Small intestine (tissue), 7 donors: ENCODE measurements around the gene ZNF821. TPM values are rescaled to one million over a fixed set of nuclear protein-coding genes. Genes with fewer than 3 reads are reported as not detected.

ENCODE experiments used
- DNase-seq, 2 donors: peaks; one replicate each; pipeline versions ENCODE4 v3.0.0 to v3.0.0-alpha.2; 2013
- FAIRE-seq: peaks from 2 replicates; lab custom pipeline; 2012; peaks lifted over from hg19 to GRCh38; lab: Jason Lieb, UNC
- H3K27ac ChIP-seq, 3 donors: one replicate each; pipeline ENCODE4 v1.5.1; 2013; ENCODE audit warnings: low read length in 2 of 3, mild to moderate bottlenecking in 2 of 3, control low read depth in 1 of 3, inconsistent platforms in 1 of 3, low read depth in 1 of 3, moderate library complexity in 1 of 3
- H3K27me3 ChIP-seq, 3 donors: one replicate each; pipeline ENCODE4 v1.6.1; 2013; ENCODE audit warnings: low read length in 3 of 3, inconsistent platforms in 1 of 3; ENCODE audit not compliant: control insufficient read depth in 3 of 3, insufficient read depth in 3 of 3
- H3K36me3 ChIP-seq, 3 donors: one replicate each; pipeline ENCODE4 v1.6.1; 2013; ENCODE audit warnings: low read length in 3 of 3, inconsistent platforms in 1 of 3, low read depth in 1 of 3, mild to moderate bottlenecking in 1 of 3, moderate library complexity in 1 of 3; ENCODE audit not compliant: control insufficient read depth in 3 of 3, insufficient read depth in 2 of 3
- H3K4me1 ChIP-seq, 3 donors: one replicate each; pipeline ENCODE4 v1.6.1; 2013; ENCODE audit warnings: low read length in 2 of 3, inconsistent platforms in 1 of 3, low read depth in 1 of 3, mild to moderate bottlenecking in 1 of 3, moderate library complexity in 1 of 3; ENCODE audit not compliant: control insufficient read depth in 3 of 3, insufficient read depth in 2 of 3
- H3K4me3 ChIP-seq, 3 donors: one replicate each; pipeline ENCODE4 v1.5.1; 2013; ENCODE audit warnings: low read length in 3 of 3, control low read depth in 1 of 3, inconsistent platforms in 1 of 3, low read depth in 1 of 3, mild to moderate bottlenecking in 1 of 3, moderate library complexity in 1 of 3
- H3K9me3 ChIP-seq, 2 donors: one replicate each; pipeline ENCODE4 v1.6.1; 2013; ENCODE audit warnings: low read depth in 1 of 2, low read length in 1 of 2; ENCODE audit not compliant: control insufficient read depth in 2 of 2, insufficient read depth in 1 of 2
- WGBS, 3 donors: extraction: QIAGEN DNeasy Blood & Tissue Kit; methylation state at CpG; one replicate each; pipeline ENCODE4 v1.1.7; 2013; 5-methylcytosine and 5-hydroxymethylcytosine counted together
- polyA plus RNA-seq, 4 donors: library from polyadenylated mRNA; stranded (reverse) in 3 of 4; unstranded in 1 of 4; fragments of 200-250 nt in 3 of 4; fragments of 120-200 nt in 1 of 4; gene quantifications; one replicate each; pipeline versions ENCODE4 v1.2.1 to v1.2.3, GENCODE V29; 2013
- donor health status: healthy with polysubstance abuse.
- donor health status: control.
- donor health status: control.
- donor health status: Bipolar disorder and iron deficiency.
- donor health status: healthy.

ZNF821 gene
- polyA plus RNA-seq, 4 donors: 7.2 to 15.7 (median 11.2) TPM

DNA sequence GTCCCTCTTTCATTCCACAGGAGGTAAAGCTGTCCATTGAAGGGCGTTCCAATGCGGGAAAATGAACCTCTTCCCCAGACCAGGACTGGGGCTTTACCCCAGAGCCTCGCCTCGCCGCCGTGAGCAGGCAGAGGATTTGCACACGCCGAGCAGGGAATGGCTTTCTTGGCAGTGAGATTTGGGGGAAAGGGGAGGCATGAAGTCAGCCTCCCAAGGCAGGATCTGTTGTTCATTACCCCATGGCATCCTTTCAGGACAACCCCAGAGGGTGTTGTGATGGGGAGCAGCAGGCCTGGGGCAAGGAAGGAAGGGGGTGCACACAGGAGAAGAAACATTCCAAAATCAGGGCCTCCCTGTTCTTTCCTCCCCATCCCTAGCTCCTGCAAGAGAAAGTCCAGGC, 32.2 kb downstream of the ZNF821 start:
- no peak for DNase-seq
- Histone ChIP-seq H3K27ac (no peak overlapping the region), H3K4me1 (peaks cover 0 to 16% (median 0%) of the 10 kb centered on the region in 3 donors), H3K9me3 (no peaks in the 10 kb centered on the region), H3K27me3 (no peaks in the 10 kb centered on the region), H3K36me3 (peaks cover 7 to 50% (median 12%) of the 10 kb centered on the region in 3 donors), H3K4me3 (no peak overlapping the region)
- no peak for FAIRE-seq
- 94 to 96% (median 95%) methylated on average over 8 of the region's 8 CpGs for WGBS, 3 donors

DNA sequence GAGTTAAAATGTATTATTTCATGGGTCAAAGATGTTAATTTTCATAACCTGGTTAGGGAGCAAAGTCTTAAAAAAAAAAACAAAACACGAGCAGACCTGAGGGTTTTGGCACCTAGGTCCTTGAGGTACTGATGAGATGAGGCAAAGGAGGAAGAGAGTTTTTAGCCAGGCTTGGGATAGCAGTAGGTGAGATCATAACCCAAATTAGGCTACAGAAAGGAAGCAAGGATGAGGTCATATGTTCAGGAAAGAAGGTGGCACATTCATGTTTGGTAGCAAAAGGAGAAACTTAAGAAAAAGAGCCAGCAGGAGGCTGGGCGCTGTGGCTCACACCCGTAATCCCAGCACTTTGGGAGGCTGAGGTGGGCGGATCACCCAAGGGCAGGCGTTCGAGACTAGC, 35.4 kb downstream of the ZNF821 start:
- DNase-seq (no peak), FAIRE-seq (no peak)
- peaks cover 0 to 13% (median 0%) of the 10 kb centered on the region in 3 donors for H3K4me1 ChIP-seq
- H3K4me3 ChIP-seq: no peak overlapping the region
- no peaks in the 10 kb centered on the region for H3K9me3 ChIP-seq
- 94 to 95% (median 95%) methylated on average over 6 of the region's 6 CpGs for WGBS, 3 donors
- no peaks in the 10 kb centered on the region for H3K27me3 ChIP-seq
- H3K27ac ChIP-seq: no peak overlapping the region
- H3K36me3 ChIP-seq: peaks cover 4 to 46% (median 12%) of the 10 kb centered on the region in 3 donors

DNA sequence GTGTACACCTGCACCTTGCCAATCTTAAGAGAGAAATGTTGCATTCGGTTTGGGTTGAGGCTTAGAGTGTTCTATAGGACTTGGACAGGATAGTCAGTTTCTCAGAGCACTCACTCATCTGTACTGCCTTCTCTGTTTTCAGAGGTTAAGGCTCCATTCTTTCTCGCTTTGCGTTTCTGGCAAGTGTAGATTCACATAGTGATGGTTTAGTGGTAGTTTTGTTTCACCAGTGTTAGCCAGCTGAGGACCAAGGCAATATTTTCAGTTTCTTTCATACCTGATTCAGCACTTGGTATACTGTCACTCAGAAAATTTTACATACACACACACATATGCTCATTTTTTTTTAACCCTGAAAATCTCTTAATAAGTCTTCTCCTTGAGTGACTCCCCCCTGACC, 36.9 kb downstream of the ZNF821 start:
- DNase-seq (no peak), FAIRE-seq (no peak)
- no peak overlapping the region for H3K27ac ChIP-seq
- WGBS, 3 donors: 52 to 60% (median 54%) methylated on average over 3 of the region's 3 CpGs
- H3K4me1 ChIP-seq: peaks cover 0 to 6% (median 0%) of the 10 kb centered on the region in 3 donors
- H3K9me3 ChIP-seq: no peaks in the 10 kb centered on the region
- H3K27me3 ChIP-seq: no peaks in the 10 kb centered on the region
- peaks cover 4 to 35% (median 12%) of the 10 kb centered on the region in 3 donors for H3K36me3 ChIP-seq
- H3K4me3 ChIP-seq: peak overlapping the region in 1 of 3 donors; percentile 97

DNA sequence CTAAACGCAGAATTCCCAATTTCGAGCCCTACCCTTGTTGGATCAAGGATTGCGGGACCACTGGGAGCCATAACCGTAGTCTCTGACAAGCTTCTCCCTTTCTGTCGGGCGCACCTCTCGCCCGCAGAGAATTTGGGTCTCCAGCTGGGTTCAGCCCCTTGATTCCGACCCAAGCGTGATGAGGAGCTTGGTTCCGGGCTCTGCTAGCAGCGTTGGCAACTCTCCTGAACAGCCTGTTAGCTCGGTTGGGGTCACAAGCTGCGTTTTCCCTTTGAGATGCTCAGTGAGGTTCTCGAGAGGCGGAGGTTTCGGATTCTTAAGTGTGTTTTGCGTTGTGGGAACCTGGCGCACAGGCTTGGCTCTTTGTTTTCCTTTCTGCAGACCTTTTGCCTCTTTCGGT, 37.6 kb downstream of the ZNF821 start:
- FAIRE-seq (no peak), DNase-seq (peak; percentile 30 to 52)
- WGBS, 3 donors: 0 to 1% (median 1%) methylated on average over 19 to 20 of the region's 20 CpGs
- Histone ChIP-seq H3K36me3 (peaks cover 4 to 28% (median 12%) of the 10 kb centered on the region in 3 donors), H3K27me3 (no peaks in the 10 kb centered on the region), H3K4me1 (peaks cover 0 to 6% (median 0%) of the 10 kb centered on the region in 3 donors), H3K4me3 (peak overlapping the region; percentile 84 to 100 (median 97)), H3K27ac (peak overlapping the region in 2 of 3 donors; percentile 84 to 90), H3K9me3 (no peaks in the 10 kb centered on the region)

DNA sequence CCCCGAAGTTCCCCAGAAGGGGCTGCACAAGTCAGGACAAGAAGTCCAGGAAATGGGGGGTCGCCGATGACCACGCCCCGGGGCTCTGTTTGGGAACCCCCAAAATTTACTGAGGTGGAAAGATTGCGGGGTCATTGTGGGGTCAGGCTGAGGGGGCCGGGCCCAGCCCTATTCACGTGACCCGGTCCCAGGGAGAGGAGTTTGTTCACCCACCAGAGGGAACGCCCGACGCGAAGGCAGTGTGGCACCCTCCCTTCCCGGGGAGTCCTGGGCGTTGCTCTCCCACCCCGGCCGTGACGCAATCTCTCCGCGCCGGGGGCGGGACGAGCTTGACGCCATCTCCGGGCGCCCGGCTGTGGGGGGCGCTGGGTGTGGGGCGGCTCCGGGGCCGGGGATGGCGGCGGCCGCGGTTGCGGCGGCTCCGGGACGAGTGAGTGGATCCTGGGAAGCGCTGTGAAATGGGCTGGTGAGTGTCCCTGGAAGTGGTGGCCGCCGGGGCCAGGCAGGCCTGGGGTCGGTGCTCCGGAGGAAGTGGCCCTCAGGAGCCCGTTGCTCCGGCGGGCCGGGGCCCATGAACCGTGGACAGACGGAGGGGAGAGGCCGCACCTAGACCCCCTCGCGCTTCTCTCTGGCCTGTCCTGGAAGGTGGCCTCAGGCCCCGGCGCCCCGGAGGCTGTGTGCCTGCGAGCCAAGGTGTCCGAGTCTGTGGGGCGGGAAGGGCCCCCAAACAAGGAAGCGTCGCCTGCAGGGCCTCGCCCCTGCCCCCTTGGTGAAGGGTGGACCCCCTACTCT, 38.1 kb downstream of the ZNF821 start, which contains the start of gene ATXN1L:
Gene ATXN1L, plus strand, starts transcription at position 338 of the 792 bp plus-strand sequence. CDS start 3,765 bp downstream, outside the sequence.
- peaks cover 4 to 22% (median 9%) of the 10 kb centered on the region in 3 donors for H3K36me3 ChIP-seq
- peak within 1 kb of the TSS; percentile 84 to 100 (median 97) for H3K4me3 ChIP-seq
- H3K9me3 ChIP-seq: no peaks in the 10 kb centered on the region
- DNase-seq (peak; percentile 92 to 96), FAIRE-seq (no peak)
- 0 to 1% (median 0%) methylated on average over 47 to 62 of the region's 62 CpGs for WGBS, 3 donors
- peak within 1 kb of the TSS; percentile 84 to 90 (median 89) for H3K27ac ChIP-seq
- H3K27me3 ChIP-seq: no peaks in the 10 kb centered on the region
- peaks cover 0 to 6% (median 0%) of the 10 kb centered on the region in 3 donors for H3K4me1 ChIP-seq

DNA sequence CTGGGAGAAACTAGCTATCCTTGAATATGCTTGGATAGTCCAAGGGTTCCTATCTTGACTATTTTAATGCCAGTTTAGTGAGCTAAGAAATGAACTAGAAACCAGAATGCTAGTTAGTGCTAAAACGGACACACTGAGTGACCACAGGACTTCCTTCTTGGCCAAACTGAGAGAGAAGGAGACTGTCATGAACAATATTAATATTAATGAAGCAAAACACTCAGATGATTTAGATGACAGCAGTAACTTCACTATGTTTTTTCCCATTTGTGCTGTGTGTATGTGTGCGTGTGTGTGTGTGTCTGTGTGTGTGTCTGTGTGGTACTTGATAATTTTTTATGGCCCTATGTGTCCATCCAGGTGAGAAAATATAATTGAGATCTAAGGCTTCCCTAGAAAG, 40.4 kb downstream of the ZNF821 start:
- Histone ChIP-seq H3K4me3 (no peak overlapping the region), H3K27ac (peak overlapping the region in 1 of 3 donors; percentile 45)
- no peak for FAIRE-seq

DNA sequence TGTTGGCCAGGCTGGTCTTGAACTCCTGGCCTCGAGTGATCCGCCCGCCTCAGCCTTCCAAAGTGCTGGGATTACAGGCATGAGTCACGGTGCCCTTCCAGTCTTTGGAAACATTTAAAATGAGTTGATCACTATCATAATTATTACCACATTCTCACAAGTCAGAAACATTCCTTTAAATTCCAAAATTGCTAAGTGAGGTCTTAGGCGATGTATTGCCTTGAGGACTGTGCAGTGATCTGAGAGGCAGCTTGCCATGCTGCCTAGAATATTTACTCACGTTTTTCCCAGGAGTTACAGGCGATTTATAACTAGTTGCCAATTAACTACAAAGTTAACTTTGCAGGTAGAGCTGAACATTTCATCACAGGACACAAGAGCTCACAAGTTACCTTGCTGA, 43.9 kb downstream of the ZNF821 start:
- Histone ChIP-seq H3K4me3 (no peak overlapping the region), H3K9me3 (no peaks in the 10 kb centered on the region), H3K27ac (peak overlapping the region in 1 of 3 donors; percentile 16), H3K4me1 (no peaks in the 10 kb centered on the region), H3K36me3 (no peaks in the 10 kb centered on the region), H3K27me3 (no peaks in the 10 kb centered on the region)
- DNase-seq: peak in 1 of 2 donors; percentile 25
- WGBS, 3 donors: 54 to 75% (median 64%) methylated on average over 7 of the region's 7 CpGs
- FAIRE-seq: no peak

More for the DNA sequence above, 40.4 kb downstream of the ZNF821 start:
- 58 to 69% (median 68%) methylated on average over 2 of the region's 2 CpGs for WGBS, 3 donors
- H3K36me3 ChIP-seq: peaks cover 0 to under 1% (median 0%) of the 10 kb centered on the region in 3 donors
- H3K9me3 ChIP-seq: no peaks in the 10 kb centered on the region
- H3K4me1 ChIP-seq: peaks cover 0 to 6% (median 0%) of the 10 kb centered on the region in 3 donors
- H3K27me3 ChIP-seq: no peaks in the 10 kb centered on the region
- DNase-seq: no peak

DNA sequence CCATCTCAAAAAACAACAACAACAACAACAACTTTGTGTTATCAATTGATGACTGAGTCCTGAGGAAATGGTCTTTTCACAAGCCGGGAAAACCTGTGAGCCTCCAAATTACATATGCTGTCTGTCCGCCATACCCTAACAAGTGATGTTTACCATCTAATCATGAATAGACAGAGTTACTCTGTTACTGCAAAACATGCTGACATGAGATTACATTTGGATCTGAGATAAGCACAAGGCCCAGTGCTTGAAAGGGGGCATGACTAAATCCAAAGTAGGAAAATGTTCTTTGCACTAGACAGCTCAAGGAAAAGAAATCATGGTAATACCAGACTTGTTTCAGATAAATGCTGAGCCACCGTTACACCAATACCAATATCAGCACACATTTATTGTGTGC, 46.8 kb downstream of the ZNF821 start:
- no peak overlapping the region for H3K27ac ChIP-seq
- H3K27me3 ChIP-seq: no peaks in the 10 kb centered on the region
- FAIRE-seq (no peak), DNase-seq (no peak)
- H3K36me3 ChIP-seq: no peaks in the 10 kb centered on the region
- no peaks in the 10 kb centered on the region for H3K9me3 ChIP-seq
- H3K4me1 ChIP-seq: no peaks in the 10 kb centered on the region
- WGBS, 3 donors: 83 to 91% (median 86%) methylated on average over 3 of the region's 3 CpGs
- no peak overlapping the region for H3K4me3 ChIP-seq
